ENCODE measurements around the gene JAK2. TPM values are rescaled to one million over a fixed set of nuclear protein-coding genes. Genes with fewer than 3 reads are reported as not detected.

Gene JAK2
- total RNA-seq, 1 donor from 2014 or later, result 7.1 TPM

GRCh38 chr9:5140151-5140550 is 155.1 kb downstream of the JAK2 start:
- no peak overlapping the region for H3K4me3 ChIP-seq (ENCODE audit: low read depth, low read length)
- no peak for DNase-seq (ENCODE audit: low read depth)
- TF ChIP-seq CTCF (conservative IDR thresholded peaks at IDR 0.05; ENCODE audit: low read depth, low read length), result no peak

GRCh38 chr9:5144217-5144616 is 159.1 kb downstream of the JAK2 start:
- no peak overlapping the region for H3K4me3 ChIP-seq (ENCODE audit: low read depth, low read length)
- no peak for DNase-seq (ENCODE audit: low read depth)
- TF ChIP-seq CTCF (conservative IDR thresholded peaks at IDR 0.05; ENCODE audit: low read depth, low read length), result no peak

GRCh38 chr9:5146241-5146640 is 161.2 kb downstream of the JAK2 start:
- no peak for DNase-seq (ENCODE audit: low read depth)
- H3K4me3 ChIP-seq (ENCODE audit: low read depth, low read length), result no peak overlapping the region
- no peak for TF ChIP-seq CTCF (conservative IDR thresholded peaks at IDR 0.05; ENCODE audit: low read depth, low read length)

Other genes starting within 250 kb of the JAK2 start
- 49.1 and 59.4 TPM in 2 replicates for gene AK3, start 244.1 kb upstream of the JAK2 start, total RNA-seq
- gene RCL1, start 192.3 kb upstream of the JAK2 start, total RNA-seq, result 16.9 and 23.4 TPM in 2 replicates
- gene INSL6, start 200.4 kb downstream of the JAK2 start, total RNA-seq, result not detected in 2 replicates
- gene INSL4, start 246.1 kb downstream of the JAK2 start, total RNA-seq, result not detected in 2 replicates

Data from epithelial cell of proximal tubule (primary cell).